Prostate gland (tissue), 2 donors: ENCODE data around the gene COIL.

ENCODE experiments used
- POLR2AphosphoS5 ChIP-seq: sonication (generic); formaldehyde crosslinking; IDR thresholded peaks from one replicate; pipeline ENCODE4 v1.6.1; 2017; ENCODE audit warnings: antibody characterized with exemption
- TF ChIP-seq, protein P1 (sequence below), 4 experiments: fragments of 200-600 bp in 2 of 4; fragments of 450-650 bp in 2 of 4; sonication (generic) in 2 of 4; IDR thresholded peaks; 1 replicate in 3 of 4; 2 replicates in 1 of 4; pipeline ENCODE4 v1.5.1; 2016 to 2019; ENCODE audit warnings: antibody characterized with exemption in 4 of 4, mild to moderate bottlenecking in 2 of 4, moderate library complexity in 2 of 4

DNA sequence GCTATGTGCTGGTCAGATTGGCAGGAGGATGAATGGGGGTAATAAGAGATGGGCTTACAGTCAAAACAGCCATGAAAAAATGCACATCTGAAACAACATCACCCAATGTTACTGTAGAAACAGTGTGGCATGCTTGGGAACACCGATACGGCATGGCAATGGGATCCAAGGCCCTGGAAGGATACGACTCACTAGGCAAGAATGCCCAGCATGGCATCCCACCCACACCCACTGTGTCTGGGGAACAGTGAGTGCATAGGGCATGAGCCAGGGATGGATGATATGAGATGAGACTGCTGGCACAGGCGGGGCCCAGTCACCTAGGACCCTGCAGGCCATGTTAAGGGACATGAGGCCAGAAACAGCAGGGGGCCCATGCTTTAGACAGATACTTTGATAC, 58.5 kb downstream of the COIL start:
- TF ChIP-seq, protein P1, sequence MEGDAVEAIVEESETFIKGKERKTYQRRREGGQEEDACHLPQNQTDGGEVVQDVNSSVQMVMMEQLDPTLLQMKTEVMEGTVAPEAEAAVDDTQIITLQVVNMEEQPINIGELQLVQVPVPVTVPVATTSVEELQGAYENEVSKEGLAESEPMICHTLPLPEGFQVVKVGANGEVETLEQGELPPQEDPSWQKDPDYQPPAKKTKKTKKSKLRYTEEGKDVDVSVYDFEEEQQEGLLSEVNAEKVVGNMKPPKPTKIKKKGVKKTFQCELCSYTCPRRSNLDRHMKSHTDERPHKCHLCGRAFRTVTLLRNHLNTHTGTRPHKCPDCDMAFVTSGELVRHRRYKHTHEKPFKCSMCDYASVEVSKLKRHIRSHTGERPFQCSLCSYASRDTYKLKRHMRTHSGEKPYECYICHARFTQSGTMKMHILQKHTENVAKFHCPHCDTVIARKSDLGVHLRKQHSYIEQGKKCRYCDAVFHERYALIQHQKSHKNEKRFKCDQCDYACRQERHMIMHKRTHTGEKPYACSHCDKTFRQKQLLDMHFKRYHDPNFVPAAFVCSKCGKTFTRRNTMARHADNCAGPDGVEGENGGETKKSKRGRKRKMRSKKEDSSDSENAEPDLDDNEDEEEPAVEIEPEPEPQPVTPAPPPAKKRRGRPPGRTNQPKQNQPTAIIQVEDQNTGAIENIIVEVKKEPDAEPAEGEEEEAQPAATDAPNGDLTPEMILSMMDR (IDR thresholded peaks at IDR 0.05) = no peak
- no peak for TF ChIP-seq POLR2AphosphoS5
